Esophagus muscularis mucosa (tissue), 4 donors: Measurements from ENCODE around the gene DQX1. TPM values are rescaled to one million over a fixed set of nuclear protein-coding genes. Genes with fewer than 3 reads are reported as not detected.

Source experiments
- DNase-seq: peaks from one replicate; pipeline ENCODE4 v3.0.0-alpha.2; 2017; ENCODE audit errors: extremely low spot score
- H3K27ac ChIP-seq, 4 donors: fragments of 200-600 bp; sonication (generic); replicated peaks in 1 of 4; 1 replicate in 3 of 4; 2 replicates in 1 of 4; pipeline ENCODE4 v1.5.1; 2016 to 2019; ENCODE audit warnings: mild to moderate bottlenecking in 1 of 4
- H3K27me3 ChIP-seq, 4 donors: fragments of 200-600 bp; sonication (generic); one replicate each; pipeline versions ENCODE4 v1.5.1 to v1.6.0; 2016 to 2019
- H3K36me3 ChIP-seq, 4 donors: fragments of 200-600 bp; sonication (generic); one replicate each; pipeline ENCODE4 v1.5.1; 2016 to 2019
- H3K4me1 ChIP-seq, 4 donors: fragments of 200-600 bp; sonication (generic); one replicate each; pipeline ENCODE4 v1.5.1; 2016 to 2019
- H3K4me3 ChIP-seq, 4 donors: fragments of 200-600 bp; sonication (generic); 1 replicate in 2 of 4; 2 replicates in 2 of 4; pipeline ENCODE4 v1.5.1; 2016 to 2019; ENCODE audit warnings: mild to moderate bottlenecking in 4 of 4, moderate library complexity in 1 of 4
- H3K9me3 ChIP-seq, 4 donors: fragments of 200-600 bp; sonication (generic); 1 replicate in 3 of 4; 2 replicates in 1 of 4; pipeline ENCODE4 v1.5.1; 2016 to 2019
- CTCF ChIP-seq, 3 experiments: fragments of 200-600 bp in 2 of 3; fragments of 450-650 bp in 1 of 3; sonication (generic) in 2 of 3; IDR thresholded peaks; one replicate each; pipeline ENCODE4 v1.5.1; 2017 to 2019; ENCODE audit warnings: antibody characterized with exemption in 3 of 3, mild to moderate bottlenecking in 2 of 3, moderate library complexity in 1 of 3
- EP300 ChIP-seq: sonication (generic); formaldehyde crosslinking; IDR thresholded peaks from one replicate; pipeline ENCODE4 v1.6.1; 2017; ENCODE audit warnings: antibody characterized with exemption
- POLR2A ChIP-seq: fragments of 450-650 bp; IDR thresholded peaks from one replicate; pipeline ENCODE4 v1.6.1; 2017; ENCODE audit warnings: antibody characterized with exemption, moderate library complexity, mild to moderate bottlenecking, low read depth
- POLR2AphosphoS5 ChIP-seq, 2 donors: sonication (generic); formaldehyde crosslinking; IDR thresholded peaks; one replicate each; pipeline ENCODE4 v1.6.1; 2017; ENCODE audit warnings: antibody characterized with exemption in 2 of 2
- WGBS: methylation state at CpG from one replicate; pipeline ENCODE4 v1.1.5; 2018; 5-methylcytosine and 5-hydroxymethylcytosine counted together
- intact Hi-C: fragments of 100-400 bp; cut with DNase I; formaldehyde crosslinking; loops from one replicate; pipeline ENCODE4 v1.15.1; 2023
- total RNA-seq, 4 donors: library from RNA; depleted of rRNA; stranded (reverse); fragments of >200 nt; gene quantifications; one replicate each; pipeline versions ENCODE4 v1.1.0 to v1.2.1, GENCODE V29; 2016

Gene DQX1
- total RNA-seq, 4 donors from 2014 or later, result not detected

- Histone ChIP-seq H3K27me3 (peaks cover 0 to 81% (median 44%) of the 10 kb centered on the region in 4 donors), H3K4me1 (peaks cover 52 to 74% (median 68%) of the 10 kb centered on the region in 4 donors), H3K4me3 (peak overlapping the region; percentile 52 to 66 (median 56)), H3K9me3 (no peaks in the 10 kb centered on the region), H3K36me3 (peaks cover 0 to 21% (median 18%) of the 10 kb centered on the region in 4 donors), H3K27ac (peak overlapping the region; percentile 58 to 77 (median 72))
- intact Hi-C loops, result loop anchor here (2.0 kb wide), 1 partner anchor 26 kb away; the partner anchor contains the start of genes AUP1 and HTRA2
- 29% methylated on average over 11 of the region's 67 CpGs for WGBS
- TF ChIP-seq POLR2A, result peak; percentile 32
- no peak for TF ChIP-seq EP300
- TF ChIP-seq CTCF (IDR thresholded peaks at IDR 0.05), result peak in 1 of 3 experiments; percentile 19
- TF ChIP-seq POLR2AphosphoS5 (IDR thresholded peaks at IDR 0.05), result peak; percentile 74 to 77
- DNase-seq, result peak; percentile 96
These were observed 23.1 kb downstream of the DQX1 start for GRCh38 chr2:74502720-74503505.

GRCh38 chr2:74502147-74502719 lies 23.8 kb downstream of the DQX1 start:
- H3K36me3 ChIP-seq, result peaks cover 0 to 21% (median 18%) of the 10 kb centered on the region in 4 donors
- 32% methylated on average over 31 of the region's 32 CpGs for WGBS
- no peak for TF ChIP-seq POLR2AphosphoS5 (IDR thresholded peaks at IDR 0.05)
- peaks cover 57 to 78% (median 73%) of the 10 kb centered on the region in 4 donors for H3K4me1 ChIP-seq
- intact Hi-C loops, result loop anchor here (2.0 kb wide), 1 partner anchor 27 kb away; the partner anchor contains the start of genes AUP1 and HTRA2
- peak overlapping the region; percentile 52 to 66 (median 56) for H3K4me3 ChIP-seq
- no peaks in the 10 kb centered on the region for H3K9me3 ChIP-seq
- peaks cover 0 to 87% (median 50%) of the 10 kb centered on the region in 4 donors for H3K27me3 ChIP-seq
- DNase-seq, result no peak
- H3K27ac ChIP-seq, result peak overlapping the region; percentile 58 to 77 (median 72)

GRCh38 chr2:74501335-74502071 lies 24.5 kb downstream of the DQX1 start:
- Histone ChIP-seq H3K9me3 (no peaks in the 10 kb centered on the region), H3K4me3 (peak overlapping the region in 1 of 4 donors; percentile 56), H3K27ac (no peak overlapping the region), H3K36me3 (peaks cover 0 to 21% (median 18%) of the 10 kb centered on the region in 4 donors), H3K4me1 (peaks cover 55 to 72% (median 67%) of the 10 kb centered on the region in 4 donors), H3K27me3 (peaks cover 0 to 93% (median 51%) of the 10 kb centered on the region in 4 donors)
- 79% methylated on average over 18 of the region's 18 CpGs for WGBS
- no peak for DNase-seq
- no peak for TF ChIP-seq EP300
- TF ChIP-seq POLR2A, result no peak
- TF ChIP-seq POLR2AphosphoS5 (IDR thresholded peaks at IDR 0.05), result no peak
- no peak for TF ChIP-seq CTCF (IDR thresholded peaks at IDR 0.05)
- intact Hi-C loops, result loop anchor here (2.0 kb wide), 1 partner anchor 27 kb away; the partner anchor contains the start of genes AUP1 and HTRA2

GRCh38 chr2:74500578-74500946 lies 25.5 kb downstream of the DQX1 start:
- intact Hi-C loops, result no loop called here
- peaks cover 46 to 63% (median 58%) of the 10 kb centered on the region in 4 donors for H3K4me1 ChIP-seq

More at GRCh38 chr2:74500578-74500946, 25.5 kb downstream of the DQX1 start:
- TF ChIP-seq POLR2A, result no peak
- no peak for TF ChIP-seq EP300
- TF ChIP-seq POLR2AphosphoS5 (IDR thresholded peaks at IDR 0.05), result no peak
- TF ChIP-seq CTCF (IDR thresholded peaks at IDR 0.05), result no peak
- H3K9me3 ChIP-seq, result no peaks in the 10 kb centered on the region
- DNase-seq, result no peak
- peaks cover 0 to 13% (median 11%) of the 10 kb centered on the region in 4 donors for H3K36me3 ChIP-seq
- H3K4me3 ChIP-seq, result no peak overlapping the region
- no peak overlapping the region for H3K27ac ChIP-seq
- H3K27me3 ChIP-seq, result peaks cover 0 to 85% (median 51%) of the 10 kb centered on the region in 4 donors
